Esophagus squamous epithelium (tissue), 4 donors: ENCODE measurements around the gene PREX1.

Source experiments
- CTCF ChIP-seq, 6 experiments: fragments of 450-650 bp in 4 of 6; fragments of 200-600 bp in 2 of 6; sonication (generic) in 2 of 6; IDR thresholded peaks; one replicate each; pipeline ENCODE4 v1.5.1; 2016 to 2019; ENCODE audit warnings: antibody characterized with exemption in 6 of 6, mild to moderate bottlenecking in 4 of 6, moderate library complexity in 4 of 6
- POLR2A ChIP-seq, 4 donors: fragments of 450-650 bp; IDR thresholded peaks; one replicate each; pipeline ENCODE4 v1.6.1; 2017; ENCODE audit warnings: antibody characterized with exemption in 4 of 4, mild to moderate bottlenecking in 4 of 4, moderate library complexity in 3 of 4

DNA sequence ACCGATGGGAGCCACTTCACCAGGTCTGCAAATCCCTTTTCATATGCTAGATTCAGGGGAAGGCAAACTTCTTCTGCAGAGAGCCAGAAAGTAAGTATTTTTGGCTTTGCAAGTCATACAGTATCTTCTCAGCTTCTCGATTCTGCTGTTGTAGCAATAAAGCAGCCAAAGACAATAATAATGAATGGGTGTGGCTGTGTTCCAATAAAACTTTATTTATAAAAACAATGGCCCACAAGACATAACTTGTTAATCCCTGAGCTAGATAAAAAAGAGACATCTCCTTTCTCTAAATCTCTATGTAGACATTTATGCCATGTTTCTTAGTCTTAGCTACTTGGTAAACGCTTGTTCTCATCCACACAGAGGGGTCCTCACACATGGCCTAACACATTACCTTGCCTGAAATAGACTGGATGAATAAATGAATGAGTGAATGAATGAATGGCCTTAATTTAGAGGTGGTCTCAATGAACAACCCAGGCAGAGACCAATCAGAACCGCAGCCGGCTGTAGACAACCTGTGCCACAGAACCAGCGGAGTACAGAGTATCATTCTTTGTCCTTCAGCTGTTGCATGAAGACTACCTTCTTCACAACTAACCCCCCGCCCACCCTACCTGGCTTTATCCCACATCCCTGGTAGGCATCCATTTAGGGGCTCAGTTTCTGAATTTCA lies 13.5 kb upstream of the PREX1 start:
- no peak for TF ChIP-seq POLR2A (IDR thresholded peaks at IDR 0.05)
- no peak for TF ChIP-seq CTCF (IDR thresholded peaks at IDR 0.05)
